Right lobe of liver (tissue), 6 donors: ENCODE measurements around the gene TAGLN3. TPM values are rescaled to one million over a fixed set of nuclear protein-coding genes. Genes with fewer than 3 reads are reported as not detected.

Experiments
- ATAC-seq, 4 donors: fragments of 200-7000 bp; cut with Tn5 transposase; one replicate each; pipeline ENCODE4 v1.9.1; 2020; ENCODE audit warnings: mild to moderate bottlenecking in 4 of 4, moderate library complexity in 4 of 4
- DNase-seq, 3 donors: peaks; one replicate each; pipeline ENCODE4 v3.0.0-alpha.2; 2020
- H3K27ac ChIP-seq, 3 donors: fragments of 200-600 bp; one replicate each; pipeline ENCODE4 v1.8.0; 2022
- H3K27me3 ChIP-seq, 2 donors: fragments of 200-600 bp; one replicate each; pipeline ENCODE4 v1.8.0; 2022
- H3K36me3 ChIP-seq, 4 donors: fragments of 200-600 bp; sonication (generic) in 1 of 4; one replicate each; pipeline versions ENCODE4 v1.5.1 to v1.8.0; 2017 to 2022; ENCODE audit warnings: control low read depth in 1 of 4
- H3K4me1 ChIP-seq, 4 donors: fragments of 200-600 bp; sonication (generic) in 1 of 4; one replicate each; pipeline versions ENCODE4 v1.5.1 to v1.8.0; 2017 to 2022; ENCODE audit warnings: control low read depth in 1 of 4
- H3K4me3 ChIP-seq, 3 donors: fragments of 200-600 bp; one replicate each; pipeline ENCODE4 v1.8.0; 2022
- H3K9me3 ChIP-seq, 4 donors: fragments of 200-600 bp; sonication (generic) in 1 of 4; one replicate each; pipeline versions ENCODE4 v1.5.1 to v1.8.0; 2017 to 2022; ENCODE audit warnings: control low read depth in 1 of 4
- POLR2A ChIP-seq: fragments of 450-650 bp; IDR thresholded peaks from one replicate; pipeline ENCODE4 v1.6.1; 2017; ENCODE audit warnings: antibody characterized with exemption, mild to moderate bottlenecking
- WGBS: methylation state at CpG from one replicate; pipeline ENCODE4 v1.1.6; 2018; ENCODE audit warnings: low coverage, low lambda C conversion rate; ENCODE audit not compliant: insufficient coverage; ENCODE audit errors: missing lambda C conversion rate; 5-methylcytosine and 5-hydroxymethylcytosine counted together
- intact Hi-C, 2 donors: fragments of 100-400 bp; cut with DNase I; formaldehyde crosslinking; loops; one replicate each; pipeline versions ENCODE4 v1.11.2 to v1.14.1; 2022
- total RNA-seq, 6 experiments: library from RNA; depleted of rRNA in 2 of 6; stranded (reverse); fragments of >200 nt in 2 of 6; fragmentation: NEBNext Ultra II Directional in 3 of 6; extraction: Animal tissue kit (Norgen Biotek cat#: 25700) in 3 of 6; gene quantifications; one replicate each; pipeline versions ENCODE4 v1.1.0 to v1.2.4, GENCODE V29; 2016 to 2023
- TF ChIP-seq, protein P1 (sequence below), 4 donors: fragments of 200-600 bp in 3 of 4; fragments of 450-650 bp in 1 of 4; IDR thresholded peaks; one replicate each; pipeline versions ENCODE4 v1.5.1 to v1.8.0; 2016 to 2022; ENCODE audit warnings: antibody characterized with exemption in 4 of 4, mild to moderate bottlenecking in 2 of 4
- donor health status: DM: no; HTN: yes; CAD: no.
- donor health status: DM: no; HTN: no; CAD: no.
- donor health status: DM: no; HTN: no; CAD: no.
- donor health status: DM: no; HTN: yes; CAD: no.
- donor health status: DM: no; HTN: yes; CAD: no.

TAGLN3 gene
- total RNA-seq, 6 experiments from 2014 or later, result not detected

DNA sequence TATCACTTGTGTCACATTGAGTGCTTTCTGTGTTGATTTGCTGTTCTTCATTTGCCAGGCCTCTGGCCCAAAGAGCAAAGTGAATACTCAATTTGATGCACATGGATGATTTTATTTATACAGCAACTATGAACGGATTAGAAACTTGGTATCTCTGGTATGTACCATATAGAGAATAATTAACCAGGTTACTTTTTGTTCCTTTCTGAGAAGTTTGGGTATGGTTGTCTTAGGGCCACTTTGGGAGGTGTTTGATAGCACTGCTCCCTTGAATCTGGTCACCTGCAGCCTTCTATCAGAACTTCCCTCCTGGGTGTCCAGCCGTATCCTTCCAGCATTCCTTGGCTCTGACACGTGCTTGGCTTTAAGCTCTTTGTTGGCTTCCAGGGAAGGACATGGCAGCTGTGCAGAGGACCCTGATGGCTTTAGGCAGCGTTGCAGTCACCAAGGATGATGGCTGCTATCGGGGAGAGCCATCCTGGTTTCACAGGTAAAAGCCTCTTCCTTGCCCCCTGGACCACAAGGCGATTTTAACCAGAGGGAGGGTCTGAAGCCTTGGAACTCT lies 12.7 kb downstream of the TAGLN3 start:
- Histone ChIP-seq H3K4me3 (no peak overlapping the region), H3K9me3 (no peaks in the 10 kb centered on the region), H3K27me3 (no peaks in the 10 kb centered on the region), H3K27ac (no peak overlapping the region), H3K4me1 (peaks cover 0 to 12% (median 6%) of the 10 kb centered on the region in 4 donors), H3K36me3 (no peaks in the 10 kb centered on the region)
- intact Hi-C loops, result no loop called here
- TF ChIP-seq, protein P1, sequence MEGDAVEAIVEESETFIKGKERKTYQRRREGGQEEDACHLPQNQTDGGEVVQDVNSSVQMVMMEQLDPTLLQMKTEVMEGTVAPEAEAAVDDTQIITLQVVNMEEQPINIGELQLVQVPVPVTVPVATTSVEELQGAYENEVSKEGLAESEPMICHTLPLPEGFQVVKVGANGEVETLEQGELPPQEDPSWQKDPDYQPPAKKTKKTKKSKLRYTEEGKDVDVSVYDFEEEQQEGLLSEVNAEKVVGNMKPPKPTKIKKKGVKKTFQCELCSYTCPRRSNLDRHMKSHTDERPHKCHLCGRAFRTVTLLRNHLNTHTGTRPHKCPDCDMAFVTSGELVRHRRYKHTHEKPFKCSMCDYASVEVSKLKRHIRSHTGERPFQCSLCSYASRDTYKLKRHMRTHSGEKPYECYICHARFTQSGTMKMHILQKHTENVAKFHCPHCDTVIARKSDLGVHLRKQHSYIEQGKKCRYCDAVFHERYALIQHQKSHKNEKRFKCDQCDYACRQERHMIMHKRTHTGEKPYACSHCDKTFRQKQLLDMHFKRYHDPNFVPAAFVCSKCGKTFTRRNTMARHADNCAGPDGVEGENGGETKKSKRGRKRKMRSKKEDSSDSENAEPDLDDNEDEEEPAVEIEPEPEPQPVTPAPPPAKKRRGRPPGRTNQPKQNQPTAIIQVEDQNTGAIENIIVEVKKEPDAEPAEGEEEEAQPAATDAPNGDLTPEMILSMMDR (IDR thresholded peaks at IDR 0.05), result no peak
- TF ChIP-seq POLR2A, result no peak
- WGBS, result 59% methylated on average over 4 of the region's 6 CpGs
- DNase-seq (no peak), ATAC-seq (no peak)

DNA sequence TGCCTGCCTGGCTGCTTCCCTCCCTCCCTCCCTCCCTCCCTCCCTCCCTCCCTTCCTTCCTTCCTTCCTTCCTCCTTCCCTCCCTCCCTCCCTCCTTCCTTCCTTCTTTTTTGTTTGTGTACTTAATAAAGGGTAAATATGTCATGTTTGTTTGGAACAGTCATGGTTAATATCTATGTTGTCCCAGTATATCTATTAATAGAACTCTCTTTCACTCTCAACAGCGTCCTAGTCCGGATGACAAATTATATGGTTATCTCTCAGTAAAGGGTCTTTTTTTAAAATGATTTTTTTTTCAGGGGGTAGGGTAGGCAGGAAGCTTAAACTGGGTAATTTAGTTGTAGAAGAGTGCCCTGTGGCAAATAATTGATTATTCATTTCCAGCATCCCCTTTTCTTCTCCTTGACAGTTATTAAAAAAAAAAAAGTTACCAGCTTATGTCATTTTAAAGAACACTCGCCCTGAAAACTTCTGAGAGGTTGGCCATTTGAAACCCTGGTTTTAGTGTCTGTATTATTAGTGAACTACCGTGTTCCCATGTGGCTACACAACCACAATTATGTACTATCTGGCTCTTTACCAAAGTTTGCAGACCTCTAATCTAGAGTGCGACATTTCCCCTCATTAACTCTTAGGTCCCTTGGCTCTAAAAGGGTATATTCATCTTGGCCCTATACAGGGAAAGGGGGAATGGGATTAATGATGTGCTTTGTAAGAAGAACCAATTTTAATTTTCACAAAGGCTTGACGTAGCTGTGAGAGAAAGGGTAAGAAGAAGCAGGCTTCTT lies 13.7 kb downstream of the TAGLN3 start:
- no peaks in the 10 kb centered on the region for H3K36me3 ChIP-seq
- peaks cover 0 to 12% (median 6%) of the 10 kb centered on the region in 4 donors for H3K4me1 ChIP-seq
- no peak for ATAC-seq
- no peaks in the 10 kb centered on the region for H3K27me3 ChIP-seq
- DNase-seq, result no peak
- no peak overlapping the region for H3K27ac ChIP-seq
- no peak overlapping the region for H3K4me3 ChIP-seq
- 55% methylated on average over 6 of the region's 6 CpGs for WGBS
- intact Hi-C loops, result no loop called here
- no peaks in the 10 kb centered on the region for H3K9me3 ChIP-seq
- TF ChIP-seq POLR2A, result no peak
- TF ChIP-seq, protein P1 (IDR thresholded peaks at IDR 0.05), result no peak

DNA sequence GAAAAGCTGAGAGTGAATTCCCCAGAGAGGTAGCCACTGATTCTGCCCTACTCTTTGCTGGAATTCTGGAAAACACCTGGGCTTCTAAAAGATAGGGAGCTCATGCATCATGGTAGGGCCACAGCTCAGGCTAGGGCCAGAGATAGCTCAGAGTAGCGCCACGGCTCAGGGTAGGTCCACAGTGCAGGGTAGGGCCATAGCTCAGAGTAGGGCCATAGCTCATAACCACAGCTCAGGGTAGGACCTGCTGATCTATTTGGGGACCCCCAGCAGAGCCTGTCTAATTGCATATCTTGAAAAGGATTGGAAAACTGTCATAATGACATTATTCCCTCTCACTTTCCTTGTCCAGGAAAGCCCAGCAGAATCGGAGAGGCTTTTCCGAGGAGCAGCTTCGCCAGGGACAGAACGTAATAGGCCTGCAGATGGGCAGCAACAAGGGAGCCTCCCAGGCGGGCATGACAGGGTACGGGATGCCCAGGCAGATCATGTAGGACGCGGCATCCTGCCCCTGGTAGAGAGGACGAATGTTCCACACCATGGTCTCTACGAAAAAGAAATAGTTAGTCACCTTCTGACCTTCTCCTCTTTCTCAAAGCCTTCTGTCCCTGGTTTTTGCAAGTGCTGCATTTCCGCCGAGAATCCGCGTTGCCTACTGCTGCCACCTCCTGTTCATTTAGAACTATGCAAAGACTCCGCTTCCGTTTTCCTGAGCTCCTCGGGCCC lies 14.5 kb downstream of the TAGLN3 start:
- Histone ChIP-seq H3K27ac (no peak overlapping the region), H3K4me3 (no peak overlapping the region), H3K9me3 (no peaks in the 10 kb centered on the region), H3K36me3 (no peaks in the 10 kb centered on the region), H3K4me1 (peaks cover 0 to 9% (median 4%) of the 10 kb centered on the region in 4 donors), H3K27me3 (no peaks in the 10 kb centered on the region)
- ATAC-seq (peak; percentile 92 to 96 (median 94)), DNase-seq (peak; percentile 54 to 64 (median 62))
- WGBS, result 13% methylated on average over 11 of the region's 19 CpGs
- TF ChIP-seq, protein P1 (IDR thresholded peaks at IDR 0.05), result peak; percentile 69 to 87 (median 82)
- no peak for TF ChIP-seq POLR2A
- intact Hi-C loops, result no loop called here

DNA sequence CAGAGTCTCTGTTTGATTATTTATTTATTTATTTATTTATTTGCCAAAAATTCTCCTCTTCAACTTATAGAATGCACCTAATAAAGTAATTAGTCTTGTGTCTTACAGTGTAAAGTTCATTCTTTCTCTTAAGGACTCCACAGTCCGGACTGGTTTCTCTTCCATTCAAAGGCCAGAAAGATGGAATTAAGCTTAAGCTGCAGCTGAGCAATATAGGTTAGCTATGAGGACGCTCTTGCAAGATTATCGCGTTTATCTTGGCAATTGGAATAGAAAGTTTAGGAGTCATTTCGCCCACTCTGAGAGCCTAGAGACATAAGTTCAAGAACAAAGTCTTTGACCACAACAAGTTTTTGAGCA lies 15.0 kb downstream of the TAGLN3 start:
- H3K9me3 ChIP-seq, result no peaks in the 10 kb centered on the region
- no peak for DNase-seq
- H3K4me3 ChIP-seq, result no peak overlapping the region
- intact Hi-C loops, result no loop called here
- H3K27me3 ChIP-seq, result no peaks in the 10 kb centered on the region
- TF ChIP-seq, protein P1 (IDR thresholded peaks at IDR 0.05), result no peak
- no peak for TF ChIP-seq POLR2A
- H3K36me3 ChIP-seq, result no peaks in the 10 kb centered on the region
- 51% methylated on average over 5 of the region's 5 CpGs for WGBS
- peaks cover 0 to 3% (median under 1%) of the 10 kb centered on the region in 4 donors for H3K4me1 ChIP-seq
- peak in 2 of 4 donors; percentile 13 to 14 for ATAC-seq
- H3K27ac ChIP-seq, result no peak overlapping the region
